ENCODE results near the gene CRX.
A peak's percentile ranks its signal among the peaks of the same experiment; 100 is the strongest.

Gene CRX

DNA sequence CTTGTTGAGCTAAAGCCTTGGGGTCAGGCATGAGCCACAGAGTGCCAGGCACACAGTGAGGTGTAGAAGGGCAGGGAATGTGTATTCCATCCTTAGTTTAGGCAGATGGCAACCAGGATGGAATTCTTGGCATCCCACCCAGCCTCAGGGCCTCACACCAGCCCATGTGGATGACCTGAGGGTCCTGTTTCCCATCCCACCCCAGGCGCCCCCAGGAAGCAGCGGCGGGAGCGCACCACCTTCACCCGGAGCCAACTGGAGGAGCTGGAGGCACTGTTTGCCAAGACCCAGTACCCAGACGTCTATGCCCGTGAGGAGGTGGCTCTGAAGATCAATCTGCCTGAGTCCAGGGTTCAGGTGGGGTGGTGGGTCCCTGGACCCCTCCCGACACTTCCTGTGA lies 14.3 kb downstream of the CRX start:
- no peak for TF ChIP-seq CTCF (IDR thresholded peaks at IDR 0.05)
- no peaks in the 10 kb centered on the region for H3K27me3 ChIP-seq (ENCODE audit: control insufficient read depth, insufficient read depth, low read length)
- H3K4me3 ChIP-seq (ENCODE audit: low read depth, low read length): no peak overlapping the region
- H3K4me2 ChIP-seq (ENCODE audit: low read length): no peak overlapping the region
- H3K4me1 ChIP-seq: no peaks in the 10 kb centered on the region
- H3K9ac ChIP-seq: no peak overlapping the region
- H3K27ac ChIP-seq: no peak overlapping the region
- H2AFZ ChIP-seq: no peak overlapping the region
- H3K79me2 ChIP-seq: no peaks in the 10 kb centered on the region
- H3K9me3 ChIP-seq (ENCODE audit: control insufficient read depth, low read length): no peaks in the 10 kb centered on the region
- H3K36me3 ChIP-seq (ENCODE audit: control insufficient read depth, insufficient read depth, low read length): no peaks in the 10 kb centered on the region

GRCh38 chr19:47839411-47839810 lies 17.7 kb downstream of the CRX start:
- TF ChIP-seq CTCF (IDR thresholded peaks at IDR 0.05): no peak
- no peaks in the 10 kb centered on the region for H3K9me3 ChIP-seq (ENCODE audit: control insufficient read depth, low read length)
- no peak overlapping the region for H3K9ac ChIP-seq

GRCh38 chr19:47839913-47840312 lies 18.2 kb downstream of the CRX start:
- no peaks in the 10 kb centered on the region for H3K27me3 ChIP-seq (ENCODE audit: control insufficient read depth, insufficient read depth, low read length)
- H3K4me2 ChIP-seq (ENCODE audit: low read length): no peak overlapping the region
- no peaks in the 10 kb centered on the region for H3K4me1 ChIP-seq
- no peaks in the 10 kb centered on the region for H3K36me3 ChIP-seq (ENCODE audit: control insufficient read depth, insufficient read depth, low read length)
- H3K9ac ChIP-seq: no peak overlapping the region
- H3K79me2 ChIP-seq: no peaks in the 10 kb centered on the region
- H3K4me3 ChIP-seq (ENCODE audit: low read depth, low read length): no peak overlapping the region
- no peaks in the 10 kb centered on the region for H3K9me3 ChIP-seq (ENCODE audit: control insufficient read depth, low read length)
- no peak for TF ChIP-seq CTCF (IDR thresholded peaks at IDR 0.05)
- H3K27ac ChIP-seq: no peak overlapping the region
- peak overlapping the region; percentile 62 for H2AFZ ChIP-seq

More at GRCh38 chr19:47839411-47839810, 17.7 kb downstream of the CRX start:
- Histone ChIP-seq H3K79me2 (no peaks in the 10 kb centered on the region), H2AFZ (no peak overlapping the region), H3K4me2 (ENCODE audit: low read length) (no peak overlapping the region), H3K36me3 (ENCODE audit: control insufficient read depth, insufficient read depth, low read length) (no peaks in the 10 kb centered on the region), H3K4me1 (no peaks in the 10 kb centered on the region), H3K27me3 (ENCODE audit: control insufficient read depth, insufficient read depth, low read length) (no peaks in the 10 kb centered on the region), H3K27ac (no peak overlapping the region), H3K4me3 (ENCODE audit: low read depth, low read length) (no peak overlapping the region)

DNA sequence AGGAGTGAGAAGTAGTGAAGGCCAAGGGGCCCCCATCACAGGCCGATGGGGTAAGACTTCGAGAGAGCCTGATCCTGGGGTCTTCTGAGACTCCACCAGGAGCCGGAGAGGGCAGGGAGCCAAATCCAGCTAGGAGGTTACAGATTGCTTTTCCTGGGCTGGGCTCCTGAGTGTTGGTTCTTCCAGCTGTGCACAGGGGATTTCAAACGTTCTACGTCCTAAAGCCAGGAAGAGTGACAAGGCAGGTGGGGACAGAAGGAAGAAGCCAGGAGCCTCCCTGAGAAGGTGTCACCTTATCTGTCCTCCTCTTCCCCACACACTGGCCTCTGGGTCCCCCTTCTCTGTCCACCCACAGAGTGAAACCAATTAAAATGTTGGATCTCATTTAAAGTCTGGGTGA lies 21.2 kb downstream of the CRX start:
- Histone ChIP-seq H3K4me2 (ENCODE audit: low read length) (no peak overlapping the region), H3K4me3 (ENCODE audit: low read depth, low read length) (no peak overlapping the region), H3K9me3 (ENCODE audit: control insufficient read depth, low read length) (no peaks in the 10 kb centered on the region), H3K79me2 (no peaks in the 10 kb centered on the region), H2AFZ (no peak overlapping the region), H3K27ac (no peak overlapping the region), H3K4me1 (no peaks in the 10 kb centered on the region), H3K27me3 (ENCODE audit: control insufficient read depth, insufficient read depth, low read length) (no peaks in the 10 kb centered on the region), H3K9ac (no peak overlapping the region), H3K36me3 (ENCODE audit: control insufficient read depth, insufficient read depth, low read length) (no peaks in the 10 kb centered on the region)
- no peak for TF ChIP-seq CTCF (IDR thresholded peaks at IDR 0.05)

- Histone ChIP-seq H3K4me3 (ENCODE audit: low read depth, low read length) (no peak overlapping the region), H2AFZ (no peak overlapping the region), H3K4me2 (ENCODE audit: low read length) (no peak overlapping the region), H3K27ac (no peak overlapping the region), H3K9me3 (ENCODE audit: control insufficient read depth, low read length) (no peaks in the 10 kb centered on the region), H3K79me2 (no peaks in the 10 kb centered on the region), H3K36me3 (ENCODE audit: control insufficient read depth, insufficient read depth, low read length) (no peaks in the 10 kb centered on the region), H3K9ac (no peak overlapping the region), H3K4me1 (no peaks in the 10 kb centered on the region), H3K27me3 (ENCODE audit: control insufficient read depth, insufficient read depth, low read length) (no peaks in the 10 kb centered on the region)
- no peak for TF ChIP-seq CTCF (IDR thresholded peaks at IDR 0.05)
Observed at GRCh38 chr19:47848425-47848822, 26.7 kb downstream of the CRX start.
